A549 treated with DMSO at 1 μM for 4 hours (cell line): ENCODE data around the gene SYNJ2. TPM values are rescaled to one million over a fixed set of nuclear protein-coding genes. Genes with fewer than 3 reads are reported as not detected.

ENCODE experiments used
- total RNA-seq: library from RNA; stranded (reverse); fragments of 200-300 nt; extraction: Qiagen RNA extraction; gene quantifications from 5 replicates; pipeline ENCODE4 v1.2.3, GENCODE V29; 2022; ENCODE audit warnings: low read depth

SYNJ2 gene, protein sequence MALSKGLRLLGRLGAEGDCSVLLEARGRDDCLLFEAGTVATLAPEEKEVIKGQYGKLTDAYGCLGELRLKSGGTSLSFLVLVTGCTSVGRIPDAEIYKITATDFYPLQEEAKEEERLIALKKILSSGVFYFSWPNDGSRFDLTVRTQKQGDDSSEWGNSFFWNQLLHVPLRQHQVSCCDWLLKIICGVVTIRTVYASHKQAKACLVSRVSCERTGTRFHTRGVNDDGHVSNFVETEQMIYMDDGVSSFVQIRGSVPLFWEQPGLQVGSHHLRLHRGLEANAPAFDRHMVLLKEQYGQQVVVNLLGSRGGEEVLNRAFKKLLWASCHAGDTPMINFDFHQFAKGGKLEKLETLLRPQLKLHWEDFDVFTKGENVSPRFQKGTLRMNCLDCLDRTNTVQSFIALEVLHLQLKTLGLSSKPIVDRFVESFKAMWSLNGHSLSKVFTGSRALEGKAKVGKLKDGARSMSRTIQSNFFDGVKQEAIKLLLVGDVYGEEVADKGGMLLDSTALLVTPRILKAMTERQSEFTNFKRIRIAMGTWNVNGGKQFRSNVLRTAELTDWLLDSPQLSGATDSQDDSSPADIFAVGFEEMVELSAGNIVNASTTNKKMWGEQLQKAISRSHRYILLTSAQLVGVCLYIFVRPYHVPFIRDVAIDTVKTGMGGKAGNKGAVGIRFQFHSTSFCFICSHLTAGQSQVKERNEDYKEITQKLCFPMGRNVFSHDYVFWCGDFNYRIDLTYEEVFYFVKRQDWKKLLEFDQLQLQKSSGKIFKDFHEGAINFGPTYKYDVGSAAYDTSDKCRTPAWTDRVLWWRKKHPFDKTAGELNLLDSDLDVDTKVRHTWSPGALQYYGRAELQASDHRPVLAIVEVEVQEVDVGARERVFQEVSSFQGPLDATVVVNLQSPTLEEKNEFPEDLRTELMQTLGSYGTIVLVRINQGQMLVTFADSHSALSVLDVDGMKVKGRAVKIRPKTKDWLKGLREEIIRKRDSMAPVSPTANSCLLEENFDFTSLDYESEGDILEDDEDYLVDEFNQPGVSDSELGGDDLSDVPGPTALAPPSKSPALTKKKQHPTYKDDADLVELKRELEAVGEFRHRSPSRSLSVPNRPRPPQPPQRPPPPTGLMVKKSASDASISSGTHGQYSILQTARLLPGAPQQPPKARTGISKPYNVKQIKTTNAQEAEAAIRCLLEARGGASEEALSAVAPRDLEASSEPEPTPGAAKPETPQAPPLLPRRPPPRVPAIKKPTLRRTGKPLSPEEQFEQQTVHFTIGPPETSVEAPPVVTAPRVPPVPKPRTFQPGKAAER (N-terminal part only)
- total RNA-seq, result 61.8 to 71.2 TPM (median 68.5 TPM) in 5 replicates

GRCh38 chr6:157981395-157982101, at the start of gene SYNJ2:
TSS of gene SYNJ2 (plus strand) at chr6:157981863. CDS start at chr6:157981962, 99 bp downstream.

Other genes starting within 250 kb of the SYNJ2 start
- gene SNX9, start 158.6 kb upstream of the SYNJ2 start, total RNA-seq, result 27.3 to 35.4 TPM (median 31.2 TPM) in 5 replicates
- gene SERAC1, start 186.4 kb downstream of the SYNJ2 start, total RNA-seq, result 3.0 to 3.9 TPM (median 3.5 TPM) in 5 replicates
- 8.1 to 19.1 TPM (median 18.4 TPM) in 5 replicates for gene GTF2H5, start 186.5 kb downstream of the SYNJ2 start, total RNA-seq